Suprapubic skin (tissue), 4 donors: ENCODE results near the gene HPCAL1. TPM values are rescaled to one million over a fixed set of nuclear protein-coding genes. Genes with fewer than 3 reads are reported as not detected.

Experiments
- DNase-seq, 2 donors: peaks; one replicate each; pipeline ENCODE4 v3.0.0-alpha.2; 2019; ENCODE audit warnings: low spot score in 2 of 2
- H3K27ac ChIP-seq: fragments of 200-600 bp; sonication (generic); one replicate; pipeline ENCODE4 v1.5.1; 2019
- H3K27me3 ChIP-seq: fragments of 200-600 bp; sonication (generic); one replicate; pipeline ENCODE4 v1.5.1; 2019
- H3K36me3 ChIP-seq: fragments of 200-600 bp; sonication (generic); one replicate; pipeline ENCODE4 v1.5.1; 2019
- H3K4me1 ChIP-seq: fragments of 200-600 bp; sonication (generic); one replicate; pipeline ENCODE4 v1.5.1; 2019
- H3K4me3 ChIP-seq: fragments of 200-600 bp; sonication (generic); one replicate; pipeline ENCODE4 v1.5.1; 2019; ENCODE audit warnings: mild to moderate bottlenecking
- H3K9me3 ChIP-seq: fragments of 200-600 bp; sonication (generic); one replicate; pipeline ENCODE4 v1.5.1; 2019
- CTCF ChIP-seq, 2 donors: fragments of 200-600 bp in 1 of 2; fragments of 450-650 bp in 1 of 2; sonication (generic) in 1 of 2; IDR thresholded peaks; one replicate each; pipeline ENCODE4 v1.5.1; 2016 to 2019; ENCODE audit warnings: antibody characterized with exemption in 2 of 2, mild to moderate bottlenecking in 1 of 2, moderate library complexity in 1 of 2
- EP300 ChIP-seq: sonication (generic); formaldehyde crosslinking; IDR thresholded peaks from one replicate; pipeline ENCODE4 v1.6.1; 2017; ENCODE audit warnings: antibody characterized with exemption
- POLR2A ChIP-seq, 2 donors: fragments of 450-650 bp; IDR thresholded peaks; one replicate each; pipeline ENCODE4 v1.6.1; 2017; ENCODE audit warnings: antibody characterized with exemption in 2 of 2, mild to moderate bottlenecking in 2 of 2, moderate library complexity in 2 of 2
- POLR2AphosphoS5 ChIP-seq, 3 donors: sonication (generic); formaldehyde crosslinking; IDR thresholded peaks; one replicate each; pipeline ENCODE4 v1.6.1; 2017; ENCODE audit warnings: antibody characterized with exemption in 3 of 3
- WGBS: methylation state at CpG from one replicate; pipeline ENCODE4 v1.1.5; 2018; 5-methylcytosine and 5-hydroxymethylcytosine counted together
- total RNA-seq, 4 donors: library from RNA; depleted of rRNA; stranded (reverse); fragments of >200 nt; gene quantifications; one replicate each; pipeline ENCODE4 v1.1.0, GENCODE V29; 2016

The HPCAL1 gene
- total RNA-seq, 4 donors from 2014 or later = 27.7 to 40.7 (median 35.3) TPM

- no peak overlapping the region for H3K27ac ChIP-seq
- H3K4me3 ChIP-seq = no peak overlapping the region
- WGBS = 72% methylated on average over 10 of the region's 16 CpGs
- TF ChIP-seq POLR2AphosphoS5 (IDR thresholded peaks at IDR 0.05) (no peak), EP300 (no peak), CTCF (IDR thresholded peaks at IDR 0.05) (no peak), POLR2A (IDR thresholded peaks at IDR 0.05) (no peak)
- H3K9me3 ChIP-seq = no peaks in the 10 kb centered on the region
- DNase-seq = no peak
- no peaks in the 10 kb centered on the region for H3K27me3 ChIP-seq
- H3K36me3 ChIP-seq = no peaks in the 10 kb centered on the region
- peaks cover 25% of the 10 kb centered on the region for H3K4me1 ChIP-seq
Observed at GRCh38 chr2:10283106-10284062, 19.3 kb upstream of the HPCAL1 start.

- peaks cover 19% of the 10 kb centered on the region for H3K4me1 ChIP-seq
- H3K27ac ChIP-seq = no peak overlapping the region
- TF ChIP-seq CTCF (IDR thresholded peaks at IDR 0.05) (no peak), POLR2A (IDR thresholded peaks at IDR 0.05) (no peak), POLR2AphosphoS5 (IDR thresholded peaks at IDR 0.05) (no peak), EP300 (no peak)
- no peak overlapping the region for H3K4me3 ChIP-seq
- no peaks in the 10 kb centered on the region for H3K9me3 ChIP-seq
- H3K27me3 ChIP-seq = no peaks in the 10 kb centered on the region
- 84% methylated on average over 10 of the region's 16 CpGs for WGBS
- DNase-seq = no peak
- H3K36me3 ChIP-seq = no peaks in the 10 kb centered on the region
Observed at GRCh38 chr2:10284108-10284870, 18.4 kb upstream of the HPCAL1 start.

- Histone ChIP-seq H3K4me3 (no peak overlapping the region), H3K27me3 (no peaks in the 10 kb centered on the region), H3K4me1 (peaks cover 19% of the 10 kb centered on the region), H3K27ac (peak overlapping the region; percentile 17), H3K36me3 (no peaks in the 10 kb centered on the region), H3K9me3 (no peaks in the 10 kb centered on the region)
- no peak for DNase-seq
- 60% methylated on average over 5 of the region's 5 CpGs for WGBS
- TF ChIP-seq CTCF (IDR thresholded peaks at IDR 0.05) (no peak), POLR2AphosphoS5 (IDR thresholded peaks at IDR 0.05) (no peak), EP300 (no peak), POLR2A (IDR thresholded peaks at IDR 0.05) (no peak)
Observed at GRCh38 chr2:10285191-10285555, 17.5 kb upstream of the HPCAL1 start.

GRCh38 chr2:10285556-10286198 is 17.0 kb upstream of the HPCAL1 start:
- H3K4me1 ChIP-seq = peaks cover 19% of the 10 kb centered on the region
- H3K36me3 ChIP-seq = no peaks in the 10 kb centered on the region
- TF ChIP-seq EP300 (no peak), POLR2A (IDR thresholded peaks at IDR 0.05) (no peak), CTCF (IDR thresholded peaks at IDR 0.05) (no peak), POLR2AphosphoS5 (IDR thresholded peaks at IDR 0.05) (no peak)
- DNase-seq = peak in 1 of 2 donors; percentile 82
- no peaks in the 10 kb centered on the region for H3K9me3 ChIP-seq
- WGBS = 66% methylated on average over 10 of the region's 17 CpGs
- H3K27ac ChIP-seq = peak overlapping the region; percentile 17
- no peak overlapping the region for H3K4me3 ChIP-seq
- H3K27me3 ChIP-seq = no peaks in the 10 kb centered on the region
